Measurements from ENCODE around the gene AGBL1.

AGBL1 gene

DNA sequence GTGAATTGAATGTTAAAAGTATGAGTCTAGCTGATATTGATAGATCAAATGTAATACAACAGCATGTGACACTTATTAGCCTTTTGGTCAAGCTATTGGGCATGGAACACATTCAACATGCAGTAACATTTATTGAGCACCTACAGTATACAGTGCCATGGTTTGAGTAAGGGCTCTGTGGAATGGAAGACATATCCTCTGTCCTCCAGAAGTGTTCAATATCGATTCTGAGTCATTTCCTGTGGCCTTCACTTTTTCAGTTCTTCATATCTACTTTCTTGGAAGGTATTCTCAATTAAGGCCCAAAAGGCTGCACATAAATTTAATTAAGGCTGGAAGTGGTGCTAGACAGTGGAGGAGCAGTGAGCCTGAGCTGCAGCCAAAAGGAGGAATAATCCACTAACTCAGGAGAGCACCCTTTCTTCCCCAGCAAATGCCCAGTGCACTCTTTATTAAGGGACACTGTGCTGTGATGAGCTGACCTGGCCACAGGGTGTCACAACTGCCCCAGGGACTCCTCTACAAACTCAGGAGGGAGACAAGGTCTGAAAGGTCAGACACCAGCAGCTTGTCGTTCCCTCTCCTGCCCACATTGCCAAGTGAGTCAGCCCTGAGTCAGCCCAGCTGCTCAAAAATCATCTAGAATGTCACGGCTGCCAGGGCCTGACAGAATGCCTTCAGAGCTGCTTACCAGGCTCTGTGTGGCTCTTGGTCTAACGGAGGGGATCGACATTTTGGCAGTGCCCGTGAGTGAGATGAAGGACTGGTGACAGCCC is 544.8 kb downstream of the AGBL1 start:
- TF ChIP-seq CTCF (IDR thresholded peaks at IDR 0.05; ENCODE audit: low read depth, low read length), result no peak

DNA sequence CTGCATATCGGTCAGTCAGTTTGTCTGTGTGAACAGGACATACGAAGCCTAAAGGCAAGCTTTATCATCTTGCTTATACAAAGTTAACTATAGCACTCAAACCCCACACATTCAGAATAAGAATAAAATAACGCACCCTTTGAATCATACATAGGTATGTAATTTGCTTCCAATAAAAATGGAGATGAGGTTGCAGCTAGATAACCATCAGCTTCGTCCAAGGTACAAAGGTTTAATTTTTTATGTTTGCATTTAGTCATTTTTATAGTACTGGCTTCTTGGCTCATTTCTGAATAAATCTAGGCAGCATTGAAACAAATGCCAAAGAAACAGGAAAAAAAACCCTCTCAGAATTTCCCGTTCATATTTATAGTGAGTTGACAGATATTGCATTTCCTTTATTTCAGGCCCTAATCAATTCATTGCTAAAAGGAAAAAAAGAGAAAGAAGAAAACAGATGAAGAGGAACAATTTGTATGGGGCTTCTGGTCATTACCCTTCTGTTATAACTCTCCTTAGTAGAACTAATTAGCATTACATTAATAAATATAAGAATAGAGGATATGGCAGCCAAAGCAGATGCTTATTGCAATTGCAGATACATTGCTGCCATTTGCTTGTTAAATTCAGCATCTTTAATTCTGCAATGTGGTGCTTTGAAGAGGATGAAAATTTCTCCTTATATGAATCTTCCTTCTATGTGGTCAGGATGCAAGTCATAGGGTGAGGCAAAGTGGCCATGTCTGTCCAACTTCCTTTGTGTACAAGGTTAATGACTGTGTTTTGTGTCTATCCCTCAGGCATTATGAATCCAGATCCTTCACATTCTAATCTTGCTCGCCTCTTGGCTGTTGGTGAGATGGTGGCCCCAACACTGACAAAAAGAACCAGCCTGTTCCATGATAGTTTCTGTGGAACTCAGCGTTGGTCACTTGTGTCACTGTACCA is 550.0 kb downstream of the AGBL1 start:
- no peak for TF ChIP-seq CTCF (IDR thresholded peaks at IDR 0.05; ENCODE audit: low read depth, low read length)
- H3K4me3 ChIP-seq (ENCODE audit: low read depth, low read length), result no peak overlapping the region

More for the DNA sequence above, 544.8 kb downstream of the AGBL1 start:
- no peak overlapping the region for H3K4me3 ChIP-seq (ENCODE audit: low read depth, low read length)

GRCh38 chr15:86630946-86631345 is 551.3 kb downstream of the AGBL1 start:
- no peak for TF ChIP-seq CTCF (IDR thresholded peaks at IDR 0.05; ENCODE audit: low read depth, low read length)

DNA sequence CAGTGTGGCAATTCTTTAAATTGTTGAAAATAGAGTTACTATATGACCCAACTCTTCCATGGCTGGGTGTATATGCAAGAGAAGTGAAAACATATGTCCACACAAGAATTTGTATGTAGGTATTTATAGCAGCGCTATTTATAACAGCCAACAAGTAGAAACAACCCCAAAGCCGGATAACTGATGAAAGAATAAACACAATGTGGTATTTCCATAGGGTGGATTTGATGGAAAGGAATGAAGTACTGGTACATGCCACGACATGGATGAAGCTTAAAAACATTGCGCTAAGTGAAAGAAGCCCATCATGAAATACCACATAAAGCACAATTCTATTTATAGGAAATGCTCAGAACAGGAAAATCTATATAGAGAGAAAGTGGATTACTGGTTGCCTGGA is 554.5 kb downstream of the AGBL1 start:
- no peak overlapping the region for H3K4me3 ChIP-seq (ENCODE audit: low read depth, low read length)
- TF ChIP-seq CTCF (IDR thresholded peaks at IDR 0.05; ENCODE audit: low read depth, low read length), result no peak

More at GRCh38 chr15:86630946-86631345, 551.3 kb downstream of the AGBL1 start:
- H3K4me3 ChIP-seq (ENCODE audit: low read depth, low read length), result no peak overlapping the region

GRCh38 chr15:86634992-86635638 is 555.4 kb downstream of the AGBL1 start:
- H3K4me3 ChIP-seq (ENCODE audit: low read depth, low read length), result no peak overlapping the region

GRCh38 chr15:86644339-86644738 is 564.7 kb downstream of the AGBL1 start:
- no peak overlapping the region for H3K4me3 ChIP-seq (ENCODE audit: low read depth, low read length)
- TF ChIP-seq CTCF (IDR thresholded peaks at IDR 0.05; ENCODE audit: low read depth, low read length), result no peak

More at GRCh38 chr15:86634992-86635638, 555.4 kb downstream of the AGBL1 start:
- no peak for TF ChIP-seq CTCF (IDR thresholded peaks at IDR 0.05; ENCODE audit: low read depth, low read length)

Data from WI38 (cell line).